LoVo (cell line): ENCODE data around the gene LYPD6.
"Not testable (repeated sequence)": the region's sequence is repeated elsewhere in the genome, so short reads cannot be mapped to it uniquely, and the experiment has no call there.

Experiments
- DNase-seq: peaks from one replicate; pipeline ENCODE4 v3.0.0-alpha.2; 2016; ENCODE audit warnings: low spot score

Gene LYPD6

DNA sequence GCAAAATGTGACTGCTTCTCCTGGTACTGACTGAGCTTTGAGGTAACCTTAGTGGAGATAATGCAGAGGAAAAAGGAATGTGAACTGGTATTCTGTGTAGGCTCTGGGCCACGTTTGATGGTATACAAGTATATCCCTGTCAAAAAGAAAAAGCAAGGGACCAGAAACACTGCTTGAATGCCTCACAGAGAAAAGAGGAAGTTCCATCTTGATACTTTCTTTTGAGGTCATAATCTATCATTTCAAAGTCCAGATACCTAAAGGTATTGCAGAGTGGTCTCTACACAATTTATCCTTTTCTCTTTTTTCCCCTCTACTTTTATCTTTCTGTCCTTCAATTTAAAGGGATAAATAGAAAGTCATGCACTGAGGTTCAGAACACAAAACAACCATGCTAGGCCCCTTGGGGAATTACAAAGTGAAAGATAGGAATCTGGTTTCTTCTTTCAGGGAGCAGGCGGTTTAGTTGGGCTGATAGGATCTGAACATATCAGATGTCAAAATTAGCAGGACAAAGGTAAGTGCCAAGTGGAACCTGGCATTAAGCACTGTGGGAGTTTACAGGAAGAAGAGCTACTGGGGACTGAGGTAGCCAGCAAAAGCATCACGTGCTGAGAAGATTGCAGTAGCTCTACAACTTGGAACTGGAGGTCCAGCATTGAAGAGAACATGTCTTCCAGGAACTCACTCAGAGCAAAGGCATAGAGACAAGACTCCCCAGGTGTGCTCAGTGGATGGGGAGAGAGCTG, 121.2 kb downstream of the LYPD6 start:
- DNase-seq: no peak

DNA sequence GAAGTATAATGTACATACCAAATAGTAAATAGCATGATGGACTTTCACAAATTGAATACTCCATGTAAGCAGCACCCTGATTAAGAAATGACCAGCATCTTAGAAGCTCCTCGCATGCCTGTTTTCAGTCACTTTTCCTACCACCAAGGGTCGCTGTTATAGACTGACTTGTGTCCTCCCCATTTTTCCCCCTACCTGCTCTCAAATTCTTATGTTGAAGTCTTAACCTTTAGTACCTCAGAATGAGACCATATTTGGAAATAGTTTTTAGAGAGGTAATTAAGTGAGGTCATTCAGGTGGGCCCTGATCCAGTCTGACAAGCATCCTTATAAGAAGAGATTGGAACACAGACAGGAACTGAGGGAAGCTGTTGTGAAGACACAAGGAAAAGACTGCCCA, 125.9 kb downstream of the LYPD6 start:
- DNase-seq: no peak

DNA sequence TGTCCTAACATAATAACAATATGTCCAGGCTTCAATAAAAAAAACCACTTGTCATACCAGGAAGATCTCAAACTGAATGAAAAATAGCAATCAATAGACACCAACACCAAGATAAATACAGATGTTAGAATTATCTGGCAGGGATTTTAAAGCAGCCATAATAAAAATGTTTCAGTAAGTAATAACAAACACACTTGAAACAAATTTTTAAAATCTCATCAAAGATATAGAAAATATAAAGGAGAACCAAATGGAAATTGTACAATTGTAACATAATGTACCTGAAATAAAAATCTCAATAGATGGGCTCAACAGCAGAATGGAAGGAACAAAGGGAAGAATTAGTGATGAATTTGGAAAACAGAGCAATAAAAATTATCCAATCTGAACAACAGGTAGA, 128.1 kb downstream of the LYPD6 start:
- no peak for DNase-seq

GRCh38 chr2:149463328-149464002, 133.1 kb downstream of the LYPD6 start:
- DNase-seq: no peak

- DNase-seq: no peak
Observed at GRCh38 chr2:149464396-149464795, 134.0 kb downstream of the LYPD6 start.

DNA sequence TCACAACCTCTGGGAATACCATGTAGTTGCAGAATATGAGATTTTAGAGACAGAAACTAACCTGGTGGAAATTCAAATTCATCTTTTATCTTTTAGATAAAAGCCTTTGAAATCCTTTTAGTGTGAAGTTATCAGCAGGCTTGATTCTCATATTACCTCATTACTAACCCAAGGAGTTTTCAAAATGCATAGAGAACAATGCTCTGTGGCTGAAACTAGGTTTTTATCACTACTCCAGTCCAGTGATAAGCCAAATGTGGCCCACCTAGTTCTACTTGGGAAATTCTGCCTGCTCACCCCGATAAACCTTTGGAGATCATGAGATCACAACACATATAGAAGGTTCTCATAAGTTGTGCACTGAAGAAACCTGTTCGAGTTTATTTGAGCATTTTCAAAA, 135.5 kb downstream of the LYPD6 start:
- no peak for DNase-seq

DNA sequence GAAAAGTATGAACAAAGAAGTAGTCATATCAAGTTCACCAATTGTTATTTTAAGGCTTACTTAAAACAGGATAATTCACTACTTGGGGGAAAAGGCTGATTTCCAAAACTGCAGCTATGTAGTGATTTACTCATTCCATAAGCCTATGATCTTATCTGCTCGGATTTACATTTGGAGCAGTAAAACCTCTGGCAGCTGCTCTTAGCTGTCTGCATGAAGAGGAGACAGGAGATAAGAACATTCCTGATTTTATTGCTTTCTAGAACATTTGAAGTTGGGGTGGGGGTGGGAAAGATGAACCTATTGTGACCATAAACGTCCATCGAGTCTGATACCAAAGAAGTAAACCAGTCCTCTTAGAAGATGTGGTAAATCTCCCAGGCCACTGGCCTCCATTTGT, 136.2 kb downstream of the LYPD6 start:
- DNase-seq: no peak

- DNase-seq: no peak
Observed at GRCh38 chr2:149467436-149467835, 137.0 kb downstream of the LYPD6 start.

GRCh38 chr2:149468636-149469035, 138.2 kb downstream of the LYPD6 start:
- no peak for DNase-seq

GRCh38 chr2:149470046-149470445, 139.7 kb downstream of the LYPD6 start:
- DNase-seq: no peak

DNA sequence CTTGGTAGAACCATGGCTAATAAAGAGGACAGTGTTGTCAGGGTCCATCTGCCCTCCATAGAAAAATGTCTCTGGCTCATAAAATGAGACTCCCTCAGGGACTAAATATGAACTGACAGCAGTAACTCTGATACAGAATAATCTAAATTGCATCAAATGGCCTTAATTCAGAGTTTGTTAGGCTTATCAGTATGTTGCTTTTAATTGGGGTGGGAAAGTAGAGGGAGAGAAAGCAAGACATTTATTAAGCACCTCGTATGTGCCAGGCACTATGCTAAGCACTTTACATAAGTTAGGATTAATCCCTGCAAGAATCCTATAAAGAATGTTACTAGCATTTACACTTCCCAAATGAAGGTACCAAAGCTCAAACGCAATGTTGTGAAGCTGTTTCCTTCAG, 142.0 kb downstream of the LYPD6 start:
- no peak for DNase-seq

DNA sequence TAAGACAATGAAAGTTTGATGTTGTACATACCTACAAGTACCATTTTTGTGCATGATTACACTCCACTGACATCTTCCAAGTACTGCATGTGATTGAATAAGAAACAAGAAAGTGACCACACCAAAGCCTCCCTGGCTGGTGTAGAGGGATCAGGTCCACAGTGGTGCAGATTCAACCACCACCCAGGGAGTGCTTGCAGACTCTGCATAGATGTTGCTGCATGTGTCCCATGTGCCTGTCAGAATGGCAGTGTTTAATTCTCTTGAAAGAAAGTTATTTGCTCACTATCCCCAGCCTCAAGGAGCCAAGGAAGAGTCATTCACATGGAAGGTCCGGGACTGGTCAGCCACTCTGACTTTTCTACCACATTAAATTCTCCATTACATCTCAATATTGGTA, 142.7 kb downstream of the LYPD6 start:
- DNase-seq: no peak

DNA sequence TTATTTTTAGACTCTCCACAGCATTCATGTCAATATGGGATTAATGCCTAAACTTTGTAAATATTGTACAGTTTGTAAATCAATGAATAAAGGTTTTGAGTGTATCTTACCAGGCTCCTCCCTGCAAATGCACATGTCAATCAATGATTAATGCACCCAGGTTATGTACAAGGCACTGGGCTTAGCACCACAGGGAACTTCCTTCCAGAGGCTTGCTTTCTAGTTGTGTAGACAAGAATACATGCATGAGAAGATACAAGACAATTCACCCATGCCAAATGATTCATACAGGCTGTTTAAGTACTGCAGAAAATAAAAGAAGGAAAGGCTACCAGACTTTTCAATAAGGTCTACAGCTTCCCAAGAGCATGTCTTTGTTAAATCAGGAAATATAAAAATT, 143.1 kb downstream of the LYPD6 start:
- DNase-seq: no peak

- DNase-seq: no peak
Observed at GRCh38 chr2:149483004-149483605, 152.7 kb downstream of the LYPD6 start.

DNA sequence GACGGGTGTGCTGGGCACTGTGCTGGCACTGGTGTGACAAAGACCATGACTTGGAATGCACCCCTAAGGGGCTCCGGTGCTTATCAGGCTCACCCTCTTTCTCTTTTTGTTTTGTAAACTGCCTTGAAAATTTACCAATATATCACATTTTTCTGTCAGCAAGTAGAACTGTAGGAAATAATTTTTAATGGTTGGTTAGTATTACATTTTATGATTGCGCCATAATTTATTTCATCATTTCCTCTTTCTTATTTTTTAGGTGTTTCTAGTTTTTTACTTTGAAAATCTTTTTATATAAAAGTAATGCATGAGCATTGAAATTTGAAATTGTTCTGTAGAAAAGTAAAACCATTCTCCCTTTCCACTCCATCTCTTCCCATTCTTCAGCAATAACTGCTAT, 156.3 kb downstream of the LYPD6 start:
- no peak for DNase-seq

- no peak for DNase-seq
Observed at GRCh38 chr2:149487189-149487588, 156.8 kb downstream of the LYPD6 start.

DNA sequence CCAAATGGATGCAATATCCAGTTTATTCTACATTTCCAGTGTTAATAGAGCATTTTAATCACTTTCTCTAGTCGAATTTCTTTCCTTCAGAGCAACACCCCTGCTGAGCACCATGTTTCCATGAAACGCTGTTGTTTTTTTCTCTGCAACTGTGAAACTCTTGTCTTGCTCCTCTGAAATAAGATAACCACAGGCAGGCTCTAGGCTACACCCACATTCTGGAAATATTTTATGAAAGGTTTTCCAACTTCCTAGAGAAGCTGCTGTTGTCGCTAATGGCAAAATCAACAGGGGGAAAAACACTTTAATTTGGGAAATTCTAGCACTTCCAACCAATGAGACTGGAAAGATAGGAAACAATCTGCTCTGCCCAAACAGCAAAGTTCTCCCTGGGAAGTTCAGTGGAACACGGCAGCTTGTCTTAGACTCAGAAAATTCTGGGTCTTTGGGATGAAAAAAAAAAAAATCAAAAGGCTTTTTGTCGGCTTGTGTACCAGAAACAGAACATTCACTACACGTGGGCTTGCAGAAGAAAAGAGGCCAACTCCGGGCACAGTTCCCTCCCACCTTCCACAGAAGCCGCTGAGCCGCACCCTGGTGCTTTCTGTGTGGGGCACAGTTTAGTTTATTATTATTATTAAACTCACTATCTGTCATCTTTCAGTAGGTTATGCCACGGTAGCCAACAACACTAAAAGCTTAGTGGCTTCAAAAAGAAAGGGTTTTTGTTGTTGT, 158.5 kb downstream of the LYPD6 start:
- DNase-seq: no peak

DNA sequence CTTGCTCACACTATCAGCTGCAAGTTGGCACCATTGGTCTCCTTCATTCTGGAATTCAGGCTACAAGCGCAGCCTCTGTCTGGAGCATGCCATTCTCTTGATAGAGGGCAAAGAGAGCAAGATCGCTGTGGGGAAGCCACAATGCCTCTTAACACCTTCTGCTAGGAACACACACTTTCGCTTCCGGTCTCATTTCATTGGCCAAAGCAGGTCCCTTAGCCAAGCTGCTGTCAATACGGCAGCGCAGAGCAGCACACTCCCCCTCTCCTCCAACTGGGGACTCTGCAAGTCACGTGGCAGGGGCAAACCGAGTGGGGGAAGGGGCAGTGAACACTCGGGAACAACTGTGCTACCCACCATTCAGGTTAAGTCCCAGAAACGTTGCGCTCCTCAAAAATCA, 159.1 kb downstream of the LYPD6 start:
- no peak for DNase-seq

GRCh38 chr2:149490296-149490695, 159.9 kb downstream of the LYPD6 start:
- DNase-seq: no peak

- DNase-seq: no peak
Observed at GRCh38 chr2:149492923-149493322, 162.5 kb downstream of the LYPD6 start.

- not testable (repeated sequence) for DNase-seq
Observed at GRCh38 chr2:149499204-149499603, 168.8 kb downstream of the LYPD6 start.

- DNase-seq: not testable (repeated sequence)
Observed at GRCh38 chr2:149506808-149507207, 176.4 kb downstream of the LYPD6 start.

DNA sequence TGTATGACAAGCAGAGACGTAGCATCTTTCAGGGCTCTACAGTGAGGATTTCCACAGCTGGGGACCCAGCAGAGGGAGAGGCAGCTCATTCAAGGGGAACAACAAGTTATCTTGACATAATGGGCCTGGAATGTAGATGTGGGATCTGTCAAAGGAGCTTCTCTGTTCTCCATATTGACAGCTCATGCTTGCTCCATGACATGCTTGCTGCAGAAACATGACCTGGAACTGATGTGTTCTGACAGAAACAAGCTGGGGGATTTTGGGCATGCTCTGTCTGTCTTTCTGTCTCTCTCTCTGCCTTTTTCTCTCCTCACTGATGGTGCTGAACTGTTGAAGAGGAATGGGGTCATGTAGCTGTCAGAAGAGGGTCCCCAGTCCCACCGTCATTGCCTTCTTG, 177.6 kb downstream of the LYPD6 start:
- no peak for DNase-seq
